MV-4-11 (cell line): Measurements from ENCODE around the gene VAMP5.
"Not testable (repeated sequence)": the region's sequence is repeated elsewhere in the genome, so short reads cannot be mapped to it uniquely, and the experiment has no call there.

Source experiments
- DNase-seq: peaks from one replicate; lab custom pipeline; 2025; lab: John Stamatoyannopoulos, UW

The VAMP5 gene

GRCh38 chr2:85584354-85584856, at the start of gene VAMP5:
Gene VAMP5, plus strand, starts transcription at chr2:85584431. Its CDS starts 60 bp downstream, at chr2:85584491.
- DNase-seq = no peak

- DNase-seq = peak; percentile 64
These were observed 49.4 kb upstream of the VAMP5 start for GRCh38 chr2:85534881-85535280.

- no peak for DNase-seq
These were observed 47.8 kb upstream of the VAMP5 start for GRCh38 chr2:85536479-85536878.

- peak; percentile 49 for DNase-seq
These were observed 46.4 kb upstream of the VAMP5 start for GRCh38 chr2:85537600-85538506.

GRCh38 chr2:85538507-85539360, 45.5 kb upstream of the VAMP5 start, which contains the start of gene MAT2A:
Gene MAT2A, plus strand, starts transcription at chr2:85539168. Its CDS starts 120 bp downstream, at chr2:85539288.
- DNase-seq = peak; percentile 88

- peak; percentile 60 for DNase-seq
These were observed 44.7 kb upstream of the VAMP5 start for GRCh38 chr2:85539361-85540132.

GRCh38 chr2:85540133-85540648, 44.0 kb upstream of the VAMP5 start:
- peak; percentile 36 for DNase-seq

- DNase-seq = no peak
These were observed 43.0 kb upstream of the VAMP5 start for GRCh38 chr2:85541262-85541661.

GRCh38 chr2:85541753-85542457, 42.3 kb upstream of the VAMP5 start:
- no peak for DNase-seq

GRCh38 chr2:85542777-85543176, 41.5 kb upstream of the VAMP5 start:
- no peak for DNase-seq

- not testable (repeated sequence) for DNase-seq
These were observed 40.0 kb upstream of the VAMP5 start for GRCh38 chr2:85544254-85544691.

GRCh38 chr2:85544915-85545779, 39.1 kb upstream of the VAMP5 start:
- not testable (repeated sequence) for DNase-seq

GRCh38 chr2:85545780-85546240, 38.4 kb upstream of the VAMP5 start:
- no peak for DNase-seq

- DNase-seq = no peak
These were observed 37.0 kb upstream of the VAMP5 start for GRCh38 chr2:85547089-85547858.

GRCh38 chr2:85547859-85548607, 36.2 kb upstream of the VAMP5 start:
- no peak for DNase-seq

GRCh38 chr2:85548608-85548900, 35.7 kb upstream of the VAMP5 start:
- DNase-seq = no peak

GRCh38 chr2:85549095-85549494, 35.1 kb upstream of the VAMP5 start:
- DNase-seq = no peak

GRCh38 chr2:85549826-85550225, 34.4 kb upstream of the VAMP5 start:
- no peak for DNase-seq
